Tongue (tissue), 3 donors: ENCODE measurements around the gene PLCH1. TPM values are rescaled to one million over a fixed set of nuclear protein-coding genes. Genes with fewer than 3 reads are reported as not detected.

Experiments
- DNase-seq: peaks from one replicate; pipeline ENCODE4 v3.0.0-alpha.2; 2015
- small RNA-seq: library from RNA; depleted of rRNA; stranded (forward); fragments of <200 nt; gene quantifications from one replicate; pipeline ENCODE3, GENCODE V24; 2014; ENCODE audit warnings: low replicate concordance
- total RNA-seq: library from RNA; depleted of rRNA; stranded (reverse); fragments of >200 nt; gene quantifications from one replicate; pipeline ENCODE4 v1.2.3, GENCODE V29; 2014

Gene PLCH1
- total RNA-seq, 1 donor from 2014 or later: 3.1 TPM

GRCh38 chr3:155334914-155335723 is 409.8 kb downstream of the PLCH1 start:
- peak; percentile 24 for DNase-seq

- DNase-seq: no peak
These were observed 410.5 kb downstream of the PLCH1 start for GRCh38 chr3:155334215-155334913.

GRCh38 chr3:155332716-155333115 is 412.2 kb downstream of the PLCH1 start:
- DNase-seq: no peak

GRCh38 chr3:155331078-155331477 is 413.8 kb downstream of the PLCH1 start:
- DNase-seq: no peak

- no peak for DNase-seq
These were observed 414.5 kb downstream of the PLCH1 start for GRCh38 chr3:155330370-155330769.

GRCh38 chr3:155329513-155330048 is 415.3 kb downstream of the PLCH1 start:
- DNase-seq: no peak

- DNase-seq: no peak
These were observed 417.0 kb downstream of the PLCH1 start for GRCh38 chr3:155327871-155328270.

GRCh38 chr3:155327430-155327829 is 417.4 kb downstream of the PLCH1 start:
- no peak for DNase-seq

- no peak for DNase-seq
These were observed 418.0 kb downstream of the PLCH1 start for GRCh38 chr3:155326901-155327300.

GRCh38 chr3:155326244-155326643 is 418.6 kb downstream of the PLCH1 start:
- no peak for DNase-seq

Small RNA genes within 50 kb of the gene (small RNA-seq; reads per million reads assigned to genes)
- gene AC108729.3 (not detected), gene RN7SL715P (not detected)

Other genes starting within 250 kb of the PLCH1 start
- gene C3orf33, start 61.2 kb upstream of the PLCH1 start, total RNA-seq: 9.9 TPM
- gene SLC33A1, start 109.4 kb upstream of the PLCH1 start, total RNA-seq: 30.4 TPM
- 35.6 TPM for gene GMPS, start 125.6 kb upstream of the PLCH1 start, total RNA-seq